Measurements from ENCODE around the gene CFB. TPM values are rescaled to one million over a fixed set of nuclear protein-coding genes. Genes with fewer than 3 reads are reported as not detected.
"Not testable (repeated sequence)": the region's sequence is repeated elsewhere in the genome, so short reads cannot be mapped to it uniquely, and the experiment has no call there.

Gene CFB
- total RNA-seq, 1 donor from 2014 or later, result 13.8 TPM

DNA sequence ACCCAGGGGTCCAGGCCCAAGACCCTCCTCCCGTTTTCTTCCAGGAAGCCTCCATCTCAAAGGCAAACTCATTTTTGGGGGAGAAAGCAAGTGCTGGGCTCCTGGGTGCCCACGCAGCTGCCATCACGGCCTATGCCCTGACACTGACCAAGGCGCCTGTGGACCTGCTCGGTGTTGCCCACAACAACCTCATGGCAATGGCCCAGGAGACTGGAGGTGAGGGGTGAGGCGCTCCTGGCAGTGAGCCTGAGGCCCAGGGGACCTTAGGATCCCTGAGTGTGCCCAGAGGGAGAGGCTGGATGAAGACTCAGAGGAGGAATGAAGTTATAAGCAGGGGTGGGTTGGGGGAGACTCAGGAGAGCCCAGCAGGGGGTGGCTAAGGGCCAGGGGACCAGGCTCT, 50.5 kb downstream of the CFB start:
- H3K4me3 ChIP-seq (ENCODE audit: low read depth, low read length); H3K36me3 ChIP-seq (ENCODE audit: control insufficient read depth, insufficient read depth, low read length); H3K27me3 ChIP-seq (ENCODE audit: control insufficient read depth, insufficient read depth, low read length); DNase-seq (ENCODE audit: low read depth): not testable (repeated sequence)

Other genes with a start within 250 kb of the CFB start
- 43.8 and 45.5 TPM in 2 replicates for gene ABHD16A, start 242.8 kb upstream of the CFB start, total RNA-seq
- not detected in 2 replicates for gene LY6G6F, start 239.2 kb upstream of the CFB start, total RNA-seq
- gene LY6G6D, start 230.7 kb upstream of the CFB start, total RNA-seq, result not detected in 2 replicates
- not detected in 2 replicates for gene LY6G6C, start 224.3 kb upstream of the CFB start, total RNA-seq
- gene MPIG6B, start 222.7 kb upstream of the CFB start, total RNA-seq, result 0.29 TPM in 1 of 2 replicates, not detected in the other
- 91.5 and 106 TPM in 2 replicates for gene DDAH2, start 216.8 kb upstream of the CFB start, total RNA-seq
- gene CLIC1, start 209.6 kb upstream of the CFB start, total RNA-seq, result 494 and 498 TPM in 2 replicates
- 8.9 and 13.1 TPM in 2 replicates for gene MSH5, start 206.1 kb upstream of the CFB start, total RNA-seq
- gene SAPCD1, start 183.4 kb upstream of the CFB start, total RNA-seq, result 1.1 and 2.2 TPM in 2 replicates
- gene VWA7, start 168.8 kb upstream of the CFB start, total RNA-seq, result 1.5 and 3.1 TPM in 2 replicates
- gene VARS1, start 150.3 kb upstream of the CFB start, total RNA-seq, result 165 and 181 TPM in 2 replicates
- gene LSM2, start 139.1 kb upstream of the CFB start, total RNA-seq, result 78.6 and 89.0 TPM in 2 replicates
- 0.46 and 1.1 TPM in 2 replicates for gene HSPA1L, start 130.8 kb upstream of the CFB start, total RNA-seq
- gene HSPA1A, start 130.6 kb upstream of the CFB start, total RNA-seq, result 54.6 and 67.0 TPM in 2 replicates
- 68.3 and 79.1 TPM in 2 replicates for gene HSPA1B, start 118.4 kb upstream of the CFB start, total RNA-seq
- 142 and 152 TPM in 2 replicates for gene NEU1, start 83.3 kb upstream of the CFB start, total RNA-seq
- 17.7 and 26.1 TPM in 2 replicates for gene SLC44A4, start 67.1 kb upstream of the CFB start, total RNA-seq
- gene EHMT2, start 48.4 kb upstream of the CFB start, total RNA-seq, result 55.7 and 59.3 TPM in 2 replicates
- 3.0 and 4.9 TPM in 2 replicates for gene ZBTB12, start 44.0 kb upstream of the CFB start, total RNA-seq
- gene C2, start 18.4 kb upstream of the CFB start, total RNA-seq, result 0.07 and 0.63 TPM in 2 replicates
- gene NELFE, start 12.9 kb downstream of the CFB start, total RNA-seq, result 123 and 140 TPM in 2 replicates
- gene SKIC2, start 13.1 kb downstream of the CFB start, total RNA-seq, result 43.3 and 49.1 TPM in 2 replicates
- gene DXO, start 26.0 kb downstream of the CFB start, total RNA-seq, result 28.1 and 30.6 TPM in 2 replicates
- gene C4A, start 36.0 kb downstream of the CFB start, total RNA-seq, result 1.8 and 3.2 TPM in 2 replicates
- gene C4B, start 68.7 kb downstream of the CFB start, total RNA-seq, result 2.3 and 4.4 TPM in 2 replicates
- 1.1 TPM in 1 of 2 replicates, not detected in the other for gene CYP21A2, start 92.3 kb downstream of the CFB start, total RNA-seq
- gene TNXB, start 163.2 kb downstream of the CFB start, total RNA-seq, result 0.34 and 0.38 TPM in 2 replicates
- 42.5 and 47.0 TPM in 2 replicates for gene ATF6B, start 182.2 kb downstream of the CFB start, total RNA-seq
- gene FKBPL, start 184.2 kb downstream of the CFB start, total RNA-seq, result 4.6 and 5.3 TPM in 2 replicates
- gene PRRT1, start 205.8 kb downstream of the CFB start, total RNA-seq, result 0.27 TPM in 1 of 2 replicates, not detected in the other
- 12.9 and 20.5 TPM in 2 replicates for gene PPT2, start 208.0 kb downstream of the CFB start, total RNA-seq
- gene EGFL8, start 218.5 kb downstream of the CFB start, total RNA-seq, result 2.6 and 5.1 TPM in 2 replicates
- 57.2 and 62.3 TPM in 2 replicates for gene AGPAT1, start 230.0 kb downstream of the CFB start, total RNA-seq
- gene RNF5, start 232.3 kb downstream of the CFB start, total RNA-seq, result 76.8 and 90.1 TPM in 2 replicates
- gene AGER, start 238.2 kb downstream of the CFB start, total RNA-seq, result 0.25 and 2.7 TPM in 2 replicates
- 37.5 and 40.7 TPM in 2 replicates for gene PBX2, start 244.1 kb downstream of the CFB start, total RNA-seq
- 20.8 and 25.6 TPM in 2 replicates for gene GPSM3, start 246.5 kb downstream of the CFB start, total RNA-seq